A549 treated with ZK216348 at 1 μM for 4 hours (cell line): ENCODE data around the gene ACSS3. TPM values are rescaled to one million over a fixed set of nuclear protein-coding genes. Genes with fewer than 3 reads are reported as not detected.

Experiments
- total RNA-seq: library from RNA; stranded (reverse); fragments of 200-300 nt; extraction: Qiagen RNA extraction; gene quantifications from 5 replicates; pipeline ENCODE4 v1.2.3, GENCODE V29; 2022; ENCODE audit warnings: low read depth

Gene ACSS3, protein sequence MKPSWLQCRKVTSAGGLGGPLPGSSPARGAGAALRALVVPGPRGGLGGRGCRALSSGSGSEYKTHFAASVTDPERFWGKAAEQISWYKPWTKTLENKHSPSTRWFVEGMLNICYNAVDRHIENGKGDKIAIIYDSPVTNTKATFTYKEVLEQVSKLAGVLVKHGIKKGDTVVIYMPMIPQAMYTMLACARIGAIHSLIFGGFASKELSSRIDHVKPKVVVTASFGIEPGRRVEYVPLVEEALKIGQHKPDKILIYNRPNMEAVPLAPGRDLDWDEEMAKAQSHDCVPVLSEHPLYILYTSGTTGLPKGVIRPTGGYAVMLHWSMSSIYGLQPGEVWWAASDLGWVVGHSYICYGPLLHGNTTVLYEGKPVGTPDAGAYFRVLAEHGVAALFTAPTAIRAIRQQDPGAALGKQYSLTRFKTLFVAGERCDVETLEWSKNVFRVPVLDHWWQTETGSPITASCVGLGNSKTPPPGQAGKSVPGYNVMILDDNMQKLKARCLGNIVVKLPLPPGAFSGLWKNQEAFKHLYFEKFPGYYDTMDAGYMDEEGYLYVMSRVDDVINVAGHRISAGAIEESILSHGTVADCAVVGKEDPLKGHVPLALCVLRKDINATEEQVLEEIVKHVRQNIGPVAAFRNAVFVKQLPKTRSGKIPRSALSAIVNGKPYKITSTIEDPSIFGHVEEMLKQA
- 0.04 to 0.06 TPM in 2 of 5 replicates, not detected in the others for total RNA-seq

DNA sequence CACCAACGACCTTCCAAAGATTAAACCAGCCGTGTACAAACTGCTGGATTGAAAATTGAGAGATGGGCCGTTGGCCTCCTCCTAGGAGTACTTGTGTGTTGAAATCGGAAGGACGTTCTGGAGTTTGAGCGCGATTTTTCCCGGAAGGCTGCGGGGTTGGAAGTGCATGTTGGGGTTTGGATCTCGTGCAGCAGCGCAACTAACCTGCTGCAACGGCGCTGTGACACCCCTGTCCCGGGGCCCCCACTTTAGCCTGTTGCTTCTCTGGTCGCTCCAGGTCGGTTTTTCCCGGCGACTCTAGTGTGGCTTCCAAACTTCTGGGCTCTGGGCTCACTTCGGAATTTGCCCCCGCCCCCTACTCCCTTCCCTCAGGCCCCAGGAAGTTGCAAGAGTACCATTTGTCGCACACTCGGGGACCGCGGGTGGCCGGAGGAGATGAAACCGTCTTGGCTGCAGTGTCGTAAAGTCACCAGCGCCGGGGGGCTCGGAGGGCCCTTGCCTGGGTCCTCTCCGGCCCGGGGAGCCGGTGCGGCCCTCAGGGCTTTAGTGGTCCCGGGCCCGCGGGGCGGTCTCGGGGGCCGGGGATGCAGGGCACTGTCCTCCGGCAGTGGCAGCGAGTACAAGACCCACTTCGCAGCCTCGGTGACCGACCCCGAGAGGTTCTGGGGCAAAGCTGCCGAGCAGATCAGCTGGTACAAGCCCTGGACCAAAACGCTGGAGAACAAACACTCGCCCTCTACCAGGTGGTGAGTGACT, at the start of gene ACSS3:
Gene ACSS3 (plus strand): TSS at position 394 of the 756 bp plus-strand sequence. CDS start 42 bp downstream, at position 436.

Other genes with a start within 250 kb of the ACSS3 start
- gene LIN7A, start 140.1 kb upstream of the ACSS3 start, total RNA-seq: 0.17 to 0.61 TPM (median 0.31 TPM) in 5 replicates